ENCODE results near the gene PTPRD.

Gene PTPRD

GRCh38 chr9:8627976-8628679, 1984.7 kb downstream of the PTPRD start:
- DNase-seq (ENCODE audit: low read depth in 1 of 2, low spot score in 1 of 2) = no peak

GRCh38 chr9:8622871-8623270, 1989.9 kb downstream of the PTPRD start:
- DNase-seq (ENCODE audit: low read depth in 1 of 2, low spot score in 1 of 2) = no peak

DNA sequence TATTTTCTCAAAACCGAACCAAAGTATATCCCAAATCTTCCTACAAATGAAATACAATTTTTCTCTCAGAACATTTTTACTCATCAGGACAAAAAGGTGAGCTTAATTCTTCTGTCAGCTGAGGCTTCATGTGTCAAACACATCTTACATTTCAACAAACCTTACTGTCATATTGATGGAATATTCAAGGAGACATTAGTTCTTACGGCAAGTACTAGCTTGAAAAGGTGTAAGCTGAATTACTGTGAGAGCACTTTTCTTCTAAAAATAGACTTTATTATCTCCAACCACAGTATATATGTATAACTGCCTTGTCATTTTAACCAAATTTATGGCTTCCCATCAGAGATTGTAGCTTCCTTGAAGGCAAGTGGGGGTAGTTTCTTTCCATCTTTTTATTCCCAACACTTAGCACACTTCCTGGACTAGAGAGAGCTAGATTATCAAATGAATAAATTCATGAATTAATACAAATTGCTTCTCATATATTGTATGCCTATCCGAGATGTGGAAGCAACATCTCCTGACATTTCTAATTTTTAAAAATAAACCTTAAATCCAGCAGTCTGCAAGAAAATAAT, 1990.5 kb downstream of the PTPRD start:
- DNase-seq (ENCODE audit: low read depth in 1 of 2, low spot score in 1 of 2) = no peak

DNA sequence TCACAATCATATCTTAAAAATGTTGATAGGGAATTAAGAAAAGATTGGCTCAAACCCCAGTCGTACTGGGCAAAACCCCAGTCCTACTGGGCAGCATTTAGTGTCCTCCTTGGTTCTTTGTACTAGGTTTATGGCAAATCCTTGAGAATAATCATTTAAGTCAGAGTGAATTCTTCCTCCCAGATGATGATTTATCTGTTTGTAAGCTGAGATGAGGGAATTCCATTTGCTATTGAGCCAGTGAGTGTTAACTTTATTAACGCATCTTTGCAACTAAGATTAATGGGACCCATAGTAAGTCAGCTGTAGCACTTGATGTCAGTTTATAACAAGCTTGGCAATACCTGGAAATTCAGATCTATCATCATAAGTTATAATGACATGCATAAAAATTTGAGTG, 1991.4 kb downstream of the PTPRD start:
- DNase-seq (ENCODE audit: low read depth in 1 of 2, low spot score in 1 of 2) = no peak

GRCh38 chr9:8616414-8616813, 1996.4 kb downstream of the PTPRD start:
- DNase-seq (ENCODE audit: low read depth in 1 of 2, low spot score in 1 of 2) = no peak

DNA sequence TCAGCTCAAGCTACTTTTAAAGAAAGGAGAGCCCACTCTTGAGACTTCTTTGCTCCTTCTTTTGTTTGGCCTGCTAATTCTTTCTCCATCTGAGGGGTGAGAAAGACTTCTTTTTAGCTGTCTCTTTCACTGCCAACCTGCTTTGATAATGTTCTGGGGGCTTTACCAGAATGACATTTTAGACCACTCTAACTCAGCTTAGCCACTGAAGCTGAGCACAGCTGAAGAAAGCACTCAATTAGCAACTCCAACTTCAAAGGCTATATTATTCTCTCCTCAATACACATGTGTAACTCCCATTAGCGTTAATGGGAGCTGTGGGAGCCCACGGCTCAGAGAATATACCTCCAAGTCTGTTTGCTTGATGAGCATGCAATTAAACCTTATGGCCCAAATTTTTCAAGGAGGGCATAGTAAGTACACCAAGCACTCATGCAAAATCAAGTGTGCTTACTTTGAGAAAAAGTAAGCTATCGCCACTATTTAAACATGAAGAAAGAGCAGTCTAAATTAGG, 1997.8 kb downstream of the PTPRD start:
- DNase-seq (ENCODE audit: low read depth in 1 of 2, low spot score in 1 of 2) = no peak

DNA sequence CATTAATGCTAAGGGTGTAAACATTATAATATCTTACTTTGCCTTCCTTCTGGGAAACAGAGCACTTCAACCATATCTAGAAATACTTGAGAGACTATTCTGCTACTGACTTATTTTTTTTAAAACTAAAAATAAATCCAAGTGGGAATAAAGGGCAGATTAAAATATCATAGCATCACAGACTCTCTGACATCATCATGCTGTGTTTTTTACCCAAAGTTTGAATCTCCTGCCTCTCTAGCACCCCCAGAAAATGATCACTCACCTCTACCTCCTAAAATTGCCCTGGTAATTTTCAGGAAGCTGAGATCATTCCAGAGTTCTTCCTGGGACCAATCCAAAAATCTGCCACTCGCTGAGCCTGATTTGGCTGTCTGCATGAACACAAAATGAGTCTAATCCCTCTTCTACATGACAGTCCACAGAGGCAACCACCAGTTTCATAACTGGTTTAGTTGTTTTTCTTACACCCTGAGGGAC, 1999.4 kb downstream of the PTPRD start:
- DNase-seq (ENCODE audit: low read depth in 1 of 2, low spot score in 1 of 2) = no peak

GRCh38 chr9:8611153-8611552, 2001.6 kb downstream of the PTPRD start:
- DNase-seq (ENCODE audit: low read depth in 1 of 2, low spot score in 1 of 2) = no peak

DNA sequence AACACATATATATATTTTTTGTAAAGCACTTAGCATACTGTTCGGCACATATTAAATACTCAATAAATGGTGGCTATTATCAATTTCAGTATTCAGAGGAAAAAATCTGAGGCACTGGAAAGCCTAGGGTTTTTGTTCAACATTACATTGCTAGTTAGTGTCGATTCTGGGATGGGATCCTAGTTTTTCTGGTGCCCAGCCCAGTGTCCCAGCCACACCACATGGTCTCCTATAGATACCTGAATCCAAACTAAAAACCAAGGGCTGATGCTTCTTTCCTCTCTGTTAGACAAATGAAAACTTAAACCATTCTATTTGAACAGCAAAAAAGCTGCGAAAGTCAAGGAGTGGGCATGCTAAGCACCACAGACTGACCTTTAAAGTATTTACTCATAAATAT, 2002.5 kb downstream of the PTPRD start:
- DNase-seq (ENCODE audit: low read depth in 1 of 2, low spot score in 1 of 2) = no peak

DNA sequence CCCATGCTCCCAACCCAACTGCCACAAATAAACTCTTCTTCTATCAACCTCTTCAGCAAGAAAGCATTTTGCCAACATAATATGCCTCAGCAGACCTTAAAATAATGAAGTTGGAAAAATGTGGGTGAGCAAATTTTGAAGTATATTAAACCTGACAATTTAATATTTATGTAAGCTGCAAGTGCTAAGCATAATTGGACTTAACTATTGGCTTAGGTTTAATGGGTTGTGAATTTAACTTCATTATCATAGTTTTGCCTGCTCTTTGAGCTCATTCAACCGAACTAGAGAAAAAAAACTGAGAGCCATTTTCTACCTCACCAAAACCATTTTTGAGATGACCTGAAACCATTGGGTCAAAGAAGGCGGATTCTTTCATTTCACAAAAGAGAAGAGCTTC, 2007.7 kb downstream of the PTPRD start:
- no peak for DNase-seq (ENCODE audit: low read depth in 1 of 2, low spot score in 1 of 2)

GRCh38 chr9:8604201-8604600, 2008.6 kb downstream of the PTPRD start:
- DNase-seq (ENCODE audit: low read depth in 1 of 2, low spot score in 1 of 2) = no peak

DNA sequence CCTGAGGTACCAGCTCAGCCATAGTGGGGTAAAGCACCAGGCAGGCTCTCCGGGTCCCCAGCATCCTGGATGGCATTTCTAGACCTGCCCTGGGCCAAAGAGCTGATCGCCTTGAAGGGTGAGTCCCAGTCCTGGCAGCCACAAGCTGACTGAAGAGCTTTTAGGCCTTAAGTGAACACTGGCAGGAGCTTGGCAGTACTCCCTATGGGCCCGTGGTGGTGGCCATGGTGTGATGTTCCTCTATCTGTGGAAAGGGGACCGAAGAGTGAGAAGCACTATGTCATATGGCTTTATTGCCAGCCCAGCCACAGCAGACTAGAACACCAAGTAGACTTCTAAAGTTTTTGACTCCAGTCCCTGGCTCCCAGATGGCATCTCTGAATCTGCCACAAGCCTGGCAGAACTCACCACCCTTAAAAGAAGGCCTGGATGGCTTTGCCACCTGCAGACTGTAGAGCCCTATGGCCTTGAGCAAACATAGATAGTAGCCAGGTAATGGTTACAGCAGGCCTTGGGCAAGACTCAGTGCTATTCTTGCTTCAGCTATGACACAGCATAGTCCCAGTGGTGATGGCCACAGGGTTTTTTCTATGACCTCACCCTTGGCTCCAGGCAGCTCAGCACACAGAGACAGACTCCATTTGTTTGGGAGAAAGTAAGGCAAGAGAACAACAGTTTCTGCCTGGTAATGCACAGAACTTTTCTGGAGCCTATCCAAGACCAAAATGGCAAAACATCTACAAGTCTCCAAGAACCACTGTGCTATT, 2011.7 kb downstream of the PTPRD start:
- DNase-seq (ENCODE audit: low read depth in 1 of 2, low spot score in 1 of 2) = no peak

DNA sequence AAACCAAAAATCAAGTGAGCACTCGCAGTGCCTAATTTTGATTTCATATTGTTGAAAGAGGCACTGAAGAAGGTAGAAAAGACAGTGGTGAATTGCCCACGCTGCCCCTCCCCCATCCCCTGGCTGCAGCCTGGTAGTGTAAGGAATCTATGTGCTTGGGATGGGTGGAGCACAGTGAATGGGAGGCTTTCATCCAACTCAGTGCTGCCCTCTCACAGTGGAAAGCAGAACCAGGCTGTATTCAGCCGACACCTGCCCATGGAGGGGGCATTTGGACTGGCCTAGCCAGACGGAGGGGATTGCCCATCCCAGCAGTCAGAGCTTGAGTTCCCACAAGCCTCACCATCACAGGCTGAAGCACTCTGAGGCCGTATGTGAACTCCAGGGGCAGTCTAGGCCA, 2012.9 kb downstream of the PTPRD start:
- no peak for DNase-seq (ENCODE audit: low read depth in 1 of 2, low spot score in 1 of 2)

GRCh38 chr9:8589476-8589875, 2023.3 kb downstream of the PTPRD start:
- no peak for DNase-seq (ENCODE audit: low read depth in 1 of 2, low spot score in 1 of 2)

GRCh38 chr9:8585036-8585435, 2027.8 kb downstream of the PTPRD start:
- no peak for DNase-seq (ENCODE audit: low read depth in 1 of 2, low spot score in 1 of 2)

GRCh38 chr9:8579661-8580060, 2033.1 kb downstream of the PTPRD start:
- DNase-seq (ENCODE audit: low read depth in 1 of 2, low spot score in 1 of 2) = no peak

- DNase-seq (ENCODE audit: low read depth in 1 of 2, low spot score in 1 of 2) = no peak
Measured at GRCh38 chr9:8576741-8577140, 2036.1 kb downstream of the PTPRD start.

DNA sequence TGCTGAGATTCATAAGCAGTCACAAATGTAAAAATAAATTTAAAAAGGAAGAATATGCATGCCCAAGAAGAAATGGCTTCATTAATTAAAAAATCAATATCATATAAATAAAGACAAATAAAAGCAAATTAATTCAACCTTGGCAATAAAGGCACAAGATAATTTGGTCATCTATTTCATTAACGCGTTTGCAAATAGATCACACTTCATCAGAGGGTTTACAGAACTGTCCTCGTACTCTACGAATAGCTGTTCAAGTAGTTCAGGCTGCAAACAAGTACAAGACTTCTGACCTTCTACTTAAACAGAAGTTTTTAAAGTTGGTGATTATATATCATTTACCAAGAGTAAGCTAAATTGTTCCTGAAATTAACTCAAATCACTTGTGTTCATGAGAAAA, 2038.0 kb downstream of the PTPRD start:
- no peak for DNase-seq (ENCODE audit: low read depth in 1 of 2, low spot score in 1 of 2)

DNA sequence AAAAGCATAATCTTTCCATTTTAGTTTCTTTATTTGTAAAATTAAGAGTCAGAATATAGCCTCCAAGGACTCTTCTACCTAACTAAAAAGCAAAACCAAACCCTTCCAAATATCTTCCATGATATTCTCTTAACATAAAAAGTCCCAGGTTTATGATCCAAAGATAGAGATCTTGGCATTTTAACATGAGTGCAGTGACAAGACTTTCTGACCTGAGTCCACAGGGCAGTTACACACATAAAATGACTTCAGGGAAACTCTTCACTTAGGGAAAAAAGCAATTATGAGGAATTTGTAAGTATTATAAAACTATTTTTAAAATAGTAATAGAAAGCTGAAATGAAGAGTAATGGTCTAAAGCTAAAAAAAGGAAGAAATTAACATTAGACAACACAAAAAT, 2040.6 kb downstream of the PTPRD start:
- no peak for DNase-seq (ENCODE audit: low read depth in 1 of 2, low spot score in 1 of 2)

DNA sequence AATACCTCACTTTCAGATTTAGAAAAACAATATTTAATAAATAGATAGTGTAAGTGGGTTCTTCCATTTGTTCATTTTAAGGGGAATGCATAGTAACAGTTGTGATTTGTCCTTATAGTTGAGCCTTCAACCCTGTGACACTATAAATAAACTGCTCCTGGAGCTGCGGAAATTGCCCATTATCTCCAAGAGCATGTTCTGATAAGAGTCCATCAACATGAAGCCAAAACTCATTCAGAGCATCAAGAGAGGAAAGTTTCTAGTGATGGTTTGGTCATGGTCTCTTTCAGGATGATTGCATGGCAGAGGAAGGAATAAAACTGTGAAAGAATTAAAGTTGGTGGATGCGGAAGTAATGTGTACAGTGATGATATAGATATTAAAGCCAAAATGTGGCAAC, 2041.2 kb downstream of the PTPRD start:
- no peak for DNase-seq (ENCODE audit: low read depth in 1 of 2, low spot score in 1 of 2)

DNA sequence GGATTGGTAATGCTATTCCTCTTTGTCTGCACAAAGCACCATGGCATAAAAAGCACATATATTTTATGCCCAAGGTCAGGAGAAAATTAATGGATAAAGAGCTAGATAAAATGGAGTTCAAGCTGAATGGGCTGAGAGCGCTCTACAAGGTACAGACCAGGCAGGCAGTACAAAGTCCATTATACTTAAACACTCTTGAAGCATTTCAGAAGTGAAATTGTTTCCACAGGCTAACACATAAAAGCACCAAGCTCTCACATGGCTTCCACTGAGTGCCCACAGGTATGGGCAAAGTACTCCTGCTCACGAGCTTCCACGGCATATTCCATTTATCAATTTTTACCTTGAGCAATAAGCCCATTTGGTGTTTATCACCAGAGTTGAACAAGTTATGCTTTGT, 2042.0 kb downstream of the PTPRD start:
- DNase-seq (ENCODE audit: low read depth in 1 of 2, low spot score in 1 of 2) = no peak

DNA sequence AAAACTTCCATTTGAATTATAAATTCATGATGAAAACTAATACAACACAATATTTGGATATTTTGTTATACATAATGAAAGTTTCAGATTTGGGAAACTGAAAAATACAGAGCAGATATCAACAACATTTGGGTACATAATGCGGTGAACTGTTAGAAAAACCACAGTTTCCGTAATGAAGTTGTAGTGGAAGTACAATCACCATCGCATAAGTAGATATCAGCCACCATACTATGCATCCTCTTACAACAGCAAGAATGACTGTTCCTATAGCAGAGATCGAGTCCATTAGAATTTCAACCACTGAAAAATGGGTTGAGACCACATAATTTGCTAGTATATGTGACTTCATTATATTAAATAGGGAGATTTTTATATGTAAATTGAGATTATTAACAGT, 2043.0 kb downstream of the PTPRD start:
- DNase-seq (ENCODE audit: low read depth in 1 of 2, low spot score in 1 of 2) = no peak
